ENCODE measurements around the gene EIF6.

EIF6 gene

GRCh38 chr20:35312318-35312717 lies 27.7 kb upstream of the EIF6 start:
- no peak for DNase-seq (ENCODE audit: low spot score)

DNA sequence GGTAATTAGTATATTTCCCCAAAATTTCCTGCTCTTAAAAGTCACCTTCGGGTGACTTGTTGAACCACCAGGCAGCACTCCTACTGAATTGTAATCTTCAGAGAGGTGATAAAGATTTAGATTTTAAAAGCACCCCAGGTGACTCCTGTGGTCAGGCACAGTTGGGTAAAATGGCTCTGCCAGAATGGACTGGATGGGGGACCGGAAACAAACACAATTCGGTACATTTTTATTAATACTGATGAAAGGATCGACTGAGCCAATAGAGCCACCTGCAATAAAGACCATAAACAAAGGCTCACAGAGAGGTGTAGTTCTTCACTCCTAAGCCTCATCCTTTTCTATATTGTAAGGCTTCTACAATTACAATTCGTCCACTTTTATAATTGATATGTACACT lies 27.2 kb upstream of the EIF6 start:
- DNase-seq (ENCODE audit: low spot score) = no peak

- no peak for DNase-seq (ENCODE audit: low spot score)
Observed at GRCh38 chr20:35311409-35311808, 26.8 kb upstream of the EIF6 start.

GRCh38 chr20:35307666-35308653 lies 23.4 kb upstream of the EIF6 start:
- DNase-seq (ENCODE audit: low spot score) = peak; percentile 62

GRCh38 chr20:35306931-35307517 lies 22.5 kb upstream of the EIF6 start:
- peak; percentile 40 for DNase-seq (ENCODE audit: low spot score)

DNA sequence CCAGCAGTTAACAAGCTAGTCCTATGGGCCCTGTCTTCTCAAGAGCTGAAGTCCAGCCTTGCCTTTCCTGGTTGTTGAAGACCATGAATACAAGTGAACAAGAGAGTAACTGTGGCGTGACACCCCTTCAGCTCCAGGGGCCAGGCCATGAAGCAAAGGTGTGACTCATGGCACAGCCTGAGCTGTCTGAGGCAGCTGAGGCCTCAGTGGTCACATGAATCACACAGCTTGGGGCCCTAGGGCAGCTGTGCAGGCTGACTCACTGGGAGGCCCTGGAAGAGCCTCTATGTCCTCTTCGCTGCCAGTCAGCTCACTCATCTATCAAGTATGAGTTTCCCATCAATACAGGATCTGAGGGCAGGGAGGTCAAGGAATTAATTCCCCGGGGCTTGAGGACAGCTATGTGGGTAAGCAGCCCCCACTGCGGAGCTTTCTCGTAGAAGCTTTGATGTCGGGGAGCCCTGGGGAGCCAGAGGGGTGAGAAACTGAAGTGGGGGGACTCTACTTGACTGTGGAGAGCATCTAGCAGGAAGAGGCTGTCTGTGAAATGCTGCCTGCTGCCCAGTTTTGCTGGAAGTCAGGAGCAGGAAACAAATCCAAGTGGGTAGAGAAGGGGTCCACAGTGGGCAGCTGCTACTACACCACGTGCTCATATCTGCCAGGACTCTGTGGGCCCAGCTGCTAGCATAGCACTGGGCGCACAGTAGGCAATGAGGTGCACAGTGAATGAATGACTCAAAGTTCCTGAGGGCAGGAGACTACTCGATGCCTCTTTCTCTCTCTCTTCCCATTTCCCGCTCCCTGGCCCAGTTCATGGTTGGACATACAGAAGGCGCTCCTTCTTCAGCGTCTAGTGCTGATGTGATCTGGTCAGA lies 21.3 kb upstream of the EIF6 start:
- peak; percentile 23 for DNase-seq (ENCODE audit: low spot score)

- no peak for DNase-seq (ENCODE audit: low spot score)
Observed at GRCh38 chr20:35304956-35305355, 20.4 kb upstream of the EIF6 start.

GRCh38 chr20:35303735-35304491 lies 19.3 kb upstream of the EIF6 start:
- DNase-seq (ENCODE audit: low spot score) = peak; percentile 74

DNA sequence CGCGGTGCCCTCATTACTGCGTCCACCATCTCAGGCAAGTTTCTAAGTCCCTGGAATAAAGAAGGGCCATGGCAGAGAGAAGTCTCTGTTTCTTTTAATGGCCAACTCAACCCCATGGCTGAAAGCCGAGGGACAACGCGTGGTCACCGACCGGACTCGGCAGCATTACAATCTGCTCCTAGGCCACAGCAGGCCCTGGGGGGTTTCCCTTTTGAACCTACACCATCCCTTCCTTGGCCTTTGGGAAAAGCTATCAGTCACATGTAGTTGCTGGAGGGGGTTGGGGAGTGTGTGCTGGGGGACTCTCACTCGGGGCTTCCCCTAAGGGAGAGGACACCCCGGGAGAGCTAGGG lies 18.8 kb upstream of the EIF6 start:
- DNase-seq (ENCODE audit: low spot score) = no peak

DNA sequence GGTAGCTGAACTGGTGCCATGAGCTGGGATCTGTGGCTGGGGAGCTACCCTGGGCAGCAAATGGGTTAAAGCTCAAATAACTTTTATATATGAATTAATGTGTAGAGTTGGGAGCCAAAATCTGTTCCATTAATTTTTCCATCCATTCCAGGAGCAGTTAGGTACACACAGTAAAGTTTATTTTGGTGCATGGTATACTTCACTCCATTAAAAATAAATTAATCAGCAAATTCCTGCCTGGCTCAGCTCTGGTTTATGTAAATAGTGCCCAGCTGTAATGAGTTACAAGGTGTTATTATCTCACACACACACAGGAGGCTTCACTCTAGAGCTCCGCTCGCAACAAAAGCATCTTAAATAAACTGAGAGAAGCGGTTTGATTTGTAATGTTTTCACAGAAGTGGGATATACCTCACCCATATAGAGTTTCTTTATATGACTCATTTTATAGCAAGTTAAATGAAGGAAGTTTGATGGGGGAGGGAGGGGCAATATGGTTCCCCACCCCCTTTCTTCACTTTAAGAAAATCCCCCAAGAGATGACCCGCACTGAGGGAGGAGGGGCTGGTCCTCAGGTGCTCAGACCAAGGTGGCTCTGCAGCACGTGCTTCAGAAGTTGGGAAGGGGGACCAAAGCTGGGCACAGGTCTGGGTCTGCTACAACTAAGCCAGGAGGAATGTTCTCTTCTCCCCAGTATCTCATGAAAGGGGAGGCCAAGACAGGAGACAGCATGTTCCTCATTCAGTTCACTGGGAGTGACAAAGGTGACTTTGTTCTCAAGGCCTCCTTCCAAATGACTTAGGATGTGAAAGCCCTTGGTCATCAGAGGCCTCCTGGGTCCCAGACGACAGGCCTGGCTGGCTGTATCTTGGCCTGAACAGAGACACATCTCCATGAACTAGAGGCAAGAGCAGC lies 18.1 kb upstream of the EIF6 start:
- DNase-seq (ENCODE audit: low spot score) = no peak

GRCh38 chr20:35301426-35301825 lies 16.9 kb upstream of the EIF6 start:
- DNase-seq (ENCODE audit: low spot score) = no peak

DNA sequence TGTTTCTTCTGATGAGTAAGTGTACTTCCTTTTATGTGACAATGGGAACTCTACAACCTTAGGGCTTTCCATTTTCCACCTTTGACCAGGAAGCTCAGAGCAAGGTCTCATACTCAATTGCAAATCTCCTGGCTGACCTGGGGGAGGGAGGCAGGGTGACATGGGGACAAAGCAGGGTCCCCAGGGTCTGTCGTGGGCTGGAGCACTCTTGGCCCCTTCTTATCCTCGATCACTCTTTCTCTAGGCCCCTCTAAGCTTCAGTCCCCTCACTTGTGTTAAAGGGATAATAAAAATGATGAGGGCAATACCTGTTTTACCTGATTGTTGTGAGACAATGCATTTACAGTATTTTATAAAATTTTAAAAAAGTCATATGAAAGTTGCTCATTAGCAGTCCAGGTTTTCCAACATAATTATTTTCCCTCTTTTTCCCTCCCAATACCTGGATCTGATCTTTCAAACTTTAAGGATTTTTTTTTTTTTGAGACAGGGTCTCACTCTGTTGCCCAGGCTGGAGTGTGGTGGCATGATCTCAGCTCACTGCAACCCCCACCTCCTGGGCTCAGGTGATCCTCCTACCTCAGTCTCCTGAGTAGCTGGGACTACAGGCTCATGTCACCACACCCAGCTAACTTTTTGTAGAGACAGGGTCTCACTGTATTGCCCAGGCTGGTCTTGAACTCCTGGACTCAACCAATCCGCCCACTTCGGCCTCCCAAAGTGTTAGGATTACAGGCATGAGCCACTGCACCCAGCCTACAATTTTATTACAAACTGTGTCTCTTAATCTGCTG lies 16.1 kb upstream of the EIF6 start:
- no peak for DNase-seq (ENCODE audit: low spot score)

- no peak for DNase-seq (ENCODE audit: low spot score)
Observed at GRCh38 chr20:35299780-35300179, 15.2 kb upstream of the EIF6 start.

GRCh38 chr20:35298264-35298663 lies 13.7 kb upstream of the EIF6 start:
- no peak for DNase-seq (ENCODE audit: low spot score)

GRCh38 chr20:35297740-35298139 lies 13.2 kb upstream of the EIF6 start:
- no peak for DNase-seq (ENCODE audit: low spot score)

DNA sequence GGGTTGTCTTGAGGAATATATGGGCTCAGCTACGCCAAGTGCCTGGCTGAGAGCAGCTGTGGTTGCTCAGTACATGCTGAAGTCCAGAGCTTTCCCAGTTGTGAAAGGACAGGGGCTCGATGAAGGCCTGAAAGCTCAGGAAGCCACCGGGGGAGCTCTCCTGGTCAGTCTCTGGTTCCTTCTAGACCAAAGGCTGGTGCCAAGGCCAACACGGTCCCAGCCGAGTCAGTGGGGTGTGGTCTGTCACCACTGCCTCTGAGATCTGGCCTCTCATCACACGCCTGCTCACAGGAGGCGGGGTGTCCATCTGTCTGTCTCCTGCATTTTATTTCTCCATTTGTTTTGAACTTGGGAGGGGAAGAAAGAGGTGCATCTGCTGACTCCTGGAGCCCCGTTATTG lies 12.6 kb upstream of the EIF6 start:
- no peak for DNase-seq (ENCODE audit: low spot score)

DNA sequence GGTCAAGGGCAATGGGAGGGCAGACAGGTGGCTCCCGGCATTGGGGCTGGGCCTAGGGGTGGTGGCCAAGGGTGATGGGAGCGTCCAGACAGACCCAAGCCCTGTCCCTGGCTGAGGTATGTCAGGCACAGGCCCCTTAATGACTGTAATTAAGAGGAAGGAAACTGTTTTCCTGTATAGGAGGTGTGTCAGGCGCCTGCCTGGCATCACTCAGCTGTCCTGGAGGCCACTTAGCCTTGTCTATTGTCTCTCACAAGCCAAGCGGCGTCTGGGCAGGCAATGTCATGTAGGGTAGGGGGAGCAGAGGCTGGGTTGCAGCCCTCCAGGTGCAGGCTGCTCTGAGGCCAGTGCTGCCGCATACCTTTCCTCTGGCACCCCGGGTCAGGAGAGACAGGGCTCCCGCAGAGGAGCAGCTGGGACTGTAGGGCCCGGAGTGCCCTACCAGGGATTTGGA lies 11.6 kb upstream of the EIF6 start:
- no peak for DNase-seq (ENCODE audit: low spot score)

- DNase-seq (ENCODE audit: low spot score) = no peak
Observed at GRCh38 chr20:35295674-35296073, 11.1 kb upstream of the EIF6 start.

GRCh38 chr20:35295058-35295457 lies 10.5 kb upstream of the EIF6 start:
- no peak for DNase-seq (ENCODE audit: low spot score)

DNA sequence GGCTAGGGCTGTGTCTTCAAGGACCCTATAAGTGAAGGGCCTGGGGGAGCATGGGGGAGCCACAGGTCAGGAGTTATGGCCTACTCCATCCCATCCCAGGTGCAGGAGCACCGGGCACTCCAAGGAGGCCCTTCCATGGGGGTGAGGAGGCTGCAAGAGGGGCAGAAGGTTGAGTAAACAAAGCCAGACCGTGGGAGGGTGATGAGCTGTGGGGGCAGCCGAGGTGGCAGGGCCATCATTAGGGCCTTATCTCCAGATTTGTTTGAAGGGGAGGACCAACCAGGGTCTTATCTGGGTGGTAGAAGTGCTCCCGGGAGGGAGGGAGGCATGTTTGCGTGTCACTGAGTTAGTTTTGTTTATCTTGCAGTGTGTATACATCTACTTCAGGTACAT lies 9.7 kb upstream of the EIF6 start:
- no peak for DNase-seq (ENCODE audit: low spot score)
